ENCODE measurements around the gene AKIP1.
A peak's percentile ranks its signal among the peaks of the same experiment; 100 is the strongest.

DNA sequence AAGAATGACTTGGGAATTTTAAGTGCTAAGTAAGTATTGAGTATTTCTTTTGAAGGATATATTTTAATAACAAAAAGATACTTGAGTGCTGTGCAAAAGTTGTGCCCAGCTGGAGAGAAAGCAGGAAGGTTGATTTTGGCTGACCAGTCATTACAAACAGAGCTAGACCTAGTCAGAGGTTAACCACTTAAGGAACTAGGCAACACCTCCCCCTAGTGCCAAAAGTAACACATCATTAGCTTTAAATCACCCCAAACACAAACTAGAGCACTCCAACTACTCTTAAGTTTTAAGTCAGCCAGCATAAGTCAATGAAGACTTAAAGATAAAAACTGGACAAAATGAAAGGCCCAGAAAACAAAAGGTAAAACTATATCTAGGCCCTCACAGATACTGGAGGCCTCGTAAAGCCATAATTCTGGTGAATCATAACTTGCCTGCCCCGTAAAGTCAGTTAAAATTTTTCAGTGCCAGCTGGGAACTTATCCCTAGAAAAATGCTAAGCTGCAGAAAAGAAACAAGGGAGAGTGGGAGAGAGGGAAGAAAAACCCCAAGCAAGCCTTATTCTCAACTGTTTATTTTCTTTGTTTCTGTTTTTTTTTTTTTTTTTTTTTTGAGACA lies 48.7 kb downstream of the AKIP1 start:
- TF ChIP-seq, protein P1, sequence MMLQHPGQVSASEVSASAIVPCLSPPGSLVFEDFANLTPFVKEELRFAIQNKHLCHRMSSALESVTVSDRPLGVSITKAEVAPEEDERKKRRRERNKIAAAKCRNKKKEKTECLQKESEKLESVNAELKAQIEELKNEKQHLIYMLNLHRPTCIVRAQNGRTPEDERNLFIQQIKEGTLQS (IDR thresholded peaks at IDR 0.05): no peak
- TF ChIP-seq, protein P2, sequence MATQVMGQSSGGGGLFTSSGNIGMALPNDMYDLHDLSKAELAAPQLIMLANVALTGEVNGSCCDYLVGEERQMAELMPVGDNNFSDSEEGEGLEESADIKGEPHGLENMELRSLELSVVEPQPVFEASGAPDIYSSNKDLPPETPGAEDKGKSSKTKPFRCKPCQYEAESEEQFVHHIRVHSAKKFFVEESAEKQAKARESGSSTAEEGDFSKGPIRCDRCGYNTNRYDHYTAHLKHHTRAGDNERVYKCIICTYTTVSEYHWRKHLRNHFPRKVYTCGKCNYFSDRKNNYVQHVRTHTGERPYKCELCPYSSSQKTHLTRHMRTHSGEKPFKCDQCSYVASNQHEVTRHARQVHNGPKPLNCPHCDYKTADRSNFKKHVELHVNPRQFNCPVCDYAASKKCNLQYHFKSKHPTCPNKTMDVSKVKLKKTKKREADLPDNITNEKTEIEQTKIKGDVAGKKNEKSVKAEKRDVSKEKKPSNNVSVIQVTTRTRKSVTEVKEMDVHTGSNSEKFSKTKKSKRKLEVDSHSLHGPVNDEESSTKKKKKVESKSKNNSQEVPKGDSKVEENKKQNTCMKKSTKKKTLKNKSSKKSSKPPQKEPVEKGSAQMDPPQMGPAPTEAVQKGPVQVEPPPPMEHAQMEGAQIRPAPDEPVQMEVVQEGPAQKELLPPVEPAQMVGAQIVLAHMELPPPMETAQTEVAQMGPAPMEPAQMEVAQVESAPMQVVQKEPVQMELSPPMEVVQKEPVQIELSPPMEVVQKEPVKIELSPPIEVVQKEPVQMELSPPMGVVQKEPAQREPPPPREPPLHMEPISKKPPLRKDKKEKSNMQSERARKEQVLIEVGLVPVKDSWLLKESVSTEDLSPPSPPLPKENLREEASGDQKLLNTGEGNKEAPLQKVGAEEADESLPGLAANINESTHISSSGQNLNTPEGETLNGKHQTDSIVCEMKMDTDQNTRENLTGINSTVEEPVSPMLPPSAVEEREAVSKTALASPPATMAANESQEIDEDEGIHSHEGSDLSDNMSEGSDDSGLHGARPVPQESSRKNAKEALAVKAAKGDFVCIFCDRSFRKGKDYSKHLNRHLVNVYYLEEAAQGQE (IDR thresholded peaks at IDR 0.05; ENCODE audit: low read depth): no peak
- TF ChIP-seq POLR2A (IDR thresholded peaks at IDR 0.05; ENCODE audit: borderline replicate concordance, extremely low read depth, insufficient read depth, insufficient read length): no peak
- TF ChIP-seq, protein P3, sequence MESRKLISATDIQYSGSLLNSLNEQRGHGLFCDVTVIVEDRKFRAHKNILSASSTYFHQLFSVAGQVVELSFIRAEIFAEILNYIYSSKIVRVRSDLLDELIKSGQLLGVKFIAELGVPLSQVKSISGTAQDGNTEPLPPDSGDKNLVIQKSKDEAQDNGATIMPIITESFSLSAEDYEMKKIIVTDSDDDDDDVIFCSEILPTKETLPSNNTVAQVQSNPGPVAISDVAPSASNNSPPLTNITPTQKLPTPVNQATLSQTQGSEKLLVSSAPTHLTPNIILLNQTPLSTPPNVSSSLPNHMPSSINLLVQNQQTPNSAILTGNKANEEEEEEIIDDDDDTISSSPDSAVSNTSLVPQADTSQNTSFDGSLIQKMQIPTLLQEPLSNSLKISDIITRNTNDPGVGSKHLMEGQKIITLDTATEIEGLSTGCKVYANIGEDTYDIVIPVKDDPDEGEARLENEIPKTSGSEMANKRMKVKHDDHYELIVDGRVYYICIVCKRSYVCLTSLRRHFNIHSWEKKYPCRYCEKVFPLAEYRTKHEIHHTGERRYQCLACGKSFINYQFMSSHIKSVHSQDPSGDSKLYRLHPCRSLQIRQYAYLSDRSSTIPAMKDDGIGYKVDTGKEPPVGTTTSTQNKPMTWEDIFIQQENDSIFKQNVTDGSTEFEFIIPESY (IDR thresholded peaks at IDR 0.05; ENCODE audit: extremely low read depth, insufficient replicate concordance, low read length): no peak
- no peak for TF ChIP-seq SP1 (IDR thresholded peaks at IDR 0.05; ENCODE audit: low read depth)
- no peak for TF ChIP-seq SRF (IDR thresholded peaks at IDR 0.05; ENCODE audit: low read depth)
- TF ChIP-seq EZH2 (IDR thresholded peaks at IDR 0.05): no peak
- TF ChIP-seq, protein P4, sequence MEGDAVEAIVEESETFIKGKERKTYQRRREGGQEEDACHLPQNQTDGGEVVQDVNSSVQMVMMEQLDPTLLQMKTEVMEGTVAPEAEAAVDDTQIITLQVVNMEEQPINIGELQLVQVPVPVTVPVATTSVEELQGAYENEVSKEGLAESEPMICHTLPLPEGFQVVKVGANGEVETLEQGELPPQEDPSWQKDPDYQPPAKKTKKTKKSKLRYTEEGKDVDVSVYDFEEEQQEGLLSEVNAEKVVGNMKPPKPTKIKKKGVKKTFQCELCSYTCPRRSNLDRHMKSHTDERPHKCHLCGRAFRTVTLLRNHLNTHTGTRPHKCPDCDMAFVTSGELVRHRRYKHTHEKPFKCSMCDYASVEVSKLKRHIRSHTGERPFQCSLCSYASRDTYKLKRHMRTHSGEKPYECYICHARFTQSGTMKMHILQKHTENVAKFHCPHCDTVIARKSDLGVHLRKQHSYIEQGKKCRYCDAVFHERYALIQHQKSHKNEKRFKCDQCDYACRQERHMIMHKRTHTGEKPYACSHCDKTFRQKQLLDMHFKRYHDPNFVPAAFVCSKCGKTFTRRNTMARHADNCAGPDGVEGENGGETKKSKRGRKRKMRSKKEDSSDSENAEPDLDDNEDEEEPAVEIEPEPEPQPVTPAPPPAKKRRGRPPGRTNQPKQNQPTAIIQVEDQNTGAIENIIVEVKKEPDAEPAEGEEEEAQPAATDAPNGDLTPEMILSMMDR (IDR thresholded peaks at IDR 0.05 in 2 of 3, conservative IDR thresholded peaks at IDR 0.05 in 1 of 3; ENCODE audit: borderline replicate concordance in 1 of 3, insufficient read depth in 1 of 3, low read depth in 2 of 3, low read length in 2 of 3): peak; percentile 59 to 77 (median 66)
- TF ChIP-seq JUND (IDR thresholded peaks at IDR 0.05): no peak
- TF ChIP-seq POLR2AphosphoS5 (IDR thresholded peaks at IDR 0.05; ENCODE audit: low read depth, low read length): no peak
- TF ChIP-seq EGR1 (IDR thresholded peaks at IDR 0.05; ENCODE audit: low read depth): no peak
- no peak for TF ChIP-seq ZNF274 (IDR thresholded peaks at IDR 0.05; ENCODE audit: low read depth, low read length)
